HG02798 (cell line): ENCODE measurements around the gene HIPK2.
"Not testable (repeated sequence)": the region's sequence is repeated elsewhere in the genome, so short reads cannot be mapped to it uniquely, and the experiment has no call there.

ENCODE experiments used
- ATAC-seq: cut with Tn5 transposase; IDR thresholded peaks from one replicate; pipeline ENCODE4 v1.9.1; 2021; ENCODE audit warnings: mild to moderate bottlenecking; ENCODE audit not compliant: unreplicated experiment, poor library complexity

HIPK2 gene

GRCh38 chr7:139679731-139680594 is 97.8 kb downstream of the HIPK2 start:
- ATAC-seq = no peak

DNA sequence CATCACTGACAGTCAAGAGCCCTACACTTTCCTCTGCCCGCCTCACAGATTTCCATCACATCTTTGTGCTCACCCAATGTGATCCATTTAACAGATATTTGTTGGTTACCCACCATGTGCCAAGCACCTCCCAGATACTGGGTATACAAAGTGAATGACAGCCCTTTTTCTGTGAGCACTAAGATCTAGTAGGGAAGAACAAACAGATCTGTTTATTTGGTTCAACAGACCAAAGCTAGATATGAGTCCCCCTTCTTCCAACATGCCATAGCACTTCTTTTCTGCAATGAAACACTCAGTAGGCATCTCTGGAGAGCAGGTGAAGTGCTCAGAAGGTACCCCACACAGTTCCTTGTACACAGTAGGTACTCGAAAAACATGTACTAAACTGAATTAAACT is 101.4 kb downstream of the HIPK2 start:
- ATAC-seq = no peak

DNA sequence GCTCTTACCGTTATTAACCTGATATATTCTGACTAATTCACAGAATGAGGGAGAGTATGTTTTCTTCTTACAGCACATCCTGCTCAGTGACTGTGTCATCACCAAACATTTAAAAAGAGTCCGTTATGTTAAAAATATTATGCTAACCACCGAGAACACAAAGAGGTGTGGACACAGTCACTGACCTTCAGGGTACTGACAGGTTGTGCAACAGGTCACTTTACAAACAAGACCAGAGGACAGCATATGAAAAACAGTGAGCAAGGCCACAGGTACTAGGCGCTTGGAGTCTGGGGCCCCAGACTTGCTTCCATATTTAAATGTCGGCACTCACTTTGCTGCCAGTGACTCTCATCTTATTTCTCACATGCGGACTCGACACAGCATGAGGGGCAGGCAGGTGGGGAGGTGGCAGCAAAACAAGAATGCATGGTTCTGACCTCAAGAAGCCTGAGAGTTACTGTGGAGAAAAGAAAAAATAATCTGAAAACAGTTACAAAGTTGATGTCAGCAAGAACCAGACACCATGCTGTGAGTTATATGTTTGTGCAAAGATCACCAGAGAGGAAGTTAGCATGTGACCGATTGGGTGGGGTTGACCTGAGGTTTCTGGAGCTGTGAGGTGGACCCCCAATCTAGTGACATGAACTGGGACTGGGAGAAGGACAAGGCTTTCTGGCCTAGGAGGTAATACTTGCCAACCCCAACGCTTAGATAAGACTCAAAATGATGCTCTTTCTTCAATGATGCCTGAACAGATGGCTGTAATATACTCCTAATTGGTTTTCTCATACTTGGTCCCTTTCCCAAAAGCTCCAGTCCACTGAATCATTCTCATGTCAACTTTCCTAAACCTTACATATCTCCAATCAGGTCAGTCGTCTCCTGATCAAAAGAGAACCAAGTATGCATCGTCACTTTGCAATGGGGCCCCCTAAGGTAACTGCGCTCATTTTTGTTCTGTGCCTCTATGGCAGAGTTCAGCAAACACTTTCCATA is 102.4 kb downstream of the HIPK2 start:
- ATAC-seq = no peak

DNA sequence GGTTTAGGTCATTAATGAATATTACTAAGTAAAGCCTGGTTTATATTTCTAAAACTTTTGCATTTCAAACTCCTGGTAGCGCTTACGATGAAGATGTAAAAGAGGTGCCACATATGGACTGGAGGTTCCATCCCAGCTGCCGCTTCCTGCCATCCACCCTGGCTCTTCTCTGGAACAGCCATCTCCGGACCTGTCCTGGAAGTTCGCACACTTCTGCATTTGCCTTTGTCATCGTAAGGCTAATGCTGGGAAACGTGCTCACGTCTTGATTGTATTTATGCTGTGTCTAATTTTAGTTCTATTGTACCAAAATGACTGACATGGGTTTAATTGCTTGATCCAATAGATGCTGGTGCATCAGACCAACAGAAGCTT is 103.1 kb downstream of the HIPK2 start:
- no peak for ATAC-seq

GRCh38 chr7:139674341-139674740 is 103.5 kb downstream of the HIPK2 start:
- no peak for ATAC-seq

- no peak for ATAC-seq
Measured at GRCh38 chr7:139673762-139674161, 104.0 kb downstream of the HIPK2 start.

DNA sequence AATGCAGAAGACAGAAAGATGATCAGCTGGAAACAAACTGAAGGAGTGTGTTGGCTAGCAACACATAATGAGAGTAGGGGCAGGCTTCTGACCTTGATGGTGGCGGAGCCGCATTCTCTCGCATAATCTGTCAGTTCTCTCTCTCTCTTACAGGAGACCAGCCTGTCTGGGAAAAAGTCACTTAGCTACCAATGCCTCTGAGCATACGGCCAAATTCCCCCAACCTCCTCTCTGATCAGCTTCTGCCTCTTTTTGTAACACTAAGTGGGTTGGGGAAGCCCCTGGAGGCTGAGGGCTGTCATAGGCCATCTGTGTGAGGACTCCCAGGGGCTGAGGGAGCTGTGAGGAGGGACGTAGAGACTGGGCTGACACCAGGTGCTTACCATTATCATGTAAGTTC is 104.6 kb downstream of the HIPK2 start:
- peak; percentile 91 for ATAC-seq

- no peak for ATAC-seq
Measured at GRCh38 chr7:139671967-139672366, 105.8 kb downstream of the HIPK2 start.

DNA sequence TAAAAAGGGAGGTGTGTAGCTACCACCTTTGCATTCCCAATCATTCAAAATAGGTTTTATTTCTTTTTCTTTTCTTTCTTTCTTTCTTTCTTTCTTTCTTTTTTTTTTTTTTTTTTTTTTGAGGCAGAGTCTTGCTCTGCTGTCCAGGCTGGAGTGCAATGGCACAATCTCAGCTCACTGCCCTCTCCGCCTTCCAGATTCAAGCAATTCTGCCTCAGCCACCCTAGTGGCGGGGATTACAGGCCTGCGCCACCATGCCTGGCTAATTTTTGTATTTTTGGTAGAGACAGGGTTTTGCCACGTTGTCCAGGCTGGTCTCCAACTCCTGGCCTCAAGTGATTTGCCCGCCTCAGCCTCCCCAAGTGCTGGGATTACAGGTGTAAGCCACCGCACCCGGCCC is 107.1 kb downstream of the HIPK2 start:
- not testable (repeated sequence) for ATAC-seq

DNA sequence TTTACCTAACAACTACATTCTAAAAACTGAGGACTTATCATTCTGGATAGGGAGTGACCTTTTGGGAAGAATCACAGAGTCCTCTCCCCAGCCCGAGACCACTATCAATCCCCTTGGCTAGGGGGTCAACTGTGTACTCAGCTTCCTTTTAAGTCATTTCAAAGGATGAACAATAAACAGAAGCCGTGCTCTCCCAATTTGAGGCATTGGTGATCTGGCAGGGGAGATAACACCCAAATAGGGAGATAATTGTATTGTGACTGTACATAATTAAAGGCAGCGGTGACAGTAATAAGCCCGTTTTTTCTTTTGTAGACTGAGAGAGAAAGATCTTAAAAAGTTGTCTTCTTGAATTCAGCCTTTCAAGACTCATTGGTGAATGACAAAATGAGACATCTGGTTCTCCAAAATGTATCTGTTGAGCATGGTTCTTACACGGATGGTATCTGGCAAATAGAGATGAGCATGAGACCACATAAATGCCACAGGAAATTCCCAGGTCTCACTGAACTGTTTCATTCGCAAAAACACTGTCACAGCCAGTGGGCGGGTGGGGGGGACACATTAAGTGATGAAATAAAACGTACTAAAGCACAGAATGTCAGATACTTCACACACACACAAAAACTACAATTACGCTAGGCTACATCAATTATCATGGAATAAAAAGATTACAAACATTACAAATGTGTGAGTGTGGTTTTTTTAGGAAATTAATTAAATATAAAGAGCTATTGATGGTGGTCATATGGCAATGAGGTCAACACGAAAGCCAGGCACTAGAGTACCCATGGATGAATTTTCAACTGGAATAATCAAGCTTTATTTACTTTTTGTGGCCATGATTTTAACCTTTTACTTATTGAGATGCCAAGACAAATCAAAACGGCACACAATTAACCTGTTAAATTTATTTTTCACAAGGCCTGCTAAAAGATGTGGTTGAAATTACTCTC is 108.4 kb downstream of the HIPK2 start:
- no peak for ATAC-seq

DNA sequence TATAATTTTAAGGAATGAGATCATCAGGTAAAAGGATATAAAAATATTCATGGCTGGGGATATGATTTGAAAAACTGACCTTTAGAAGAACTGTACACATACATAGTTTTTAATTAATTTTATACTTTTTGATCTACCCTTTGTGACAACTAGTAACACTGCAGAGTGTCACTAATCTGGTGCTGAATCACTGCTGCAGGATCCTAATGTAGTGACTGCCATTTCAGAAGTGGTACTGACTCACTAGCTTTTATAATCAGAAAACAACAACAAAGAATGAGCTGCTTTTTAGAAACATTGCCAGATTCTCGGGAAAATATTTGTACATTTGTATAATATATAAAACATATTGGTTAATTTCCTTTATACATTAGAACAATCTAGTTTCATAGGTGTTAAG is 110.4 kb downstream of the HIPK2 start:
- ATAC-seq = no peak

DNA sequence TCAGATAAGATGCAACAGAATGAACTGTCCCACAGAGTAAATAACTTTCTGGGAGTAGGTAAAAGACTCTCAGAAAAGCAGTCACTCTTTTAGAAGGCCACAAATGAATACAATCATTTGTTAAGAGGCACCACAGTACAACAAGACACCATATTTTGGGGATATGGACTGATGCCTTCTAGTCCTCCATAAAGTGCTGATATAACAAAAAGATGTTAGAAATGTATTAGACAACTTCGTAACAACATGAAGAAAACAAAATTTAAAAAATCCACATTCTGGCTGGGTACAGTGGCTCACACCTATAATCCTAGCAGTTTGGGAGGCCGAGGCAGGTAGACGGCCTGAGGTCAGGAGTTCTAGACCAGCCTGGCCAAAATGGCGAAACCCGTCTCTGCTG is 111.3 kb downstream of the HIPK2 start:
- no peak for ATAC-seq

GRCh38 chr7:139664434-139664833 is 113.4 kb downstream of the HIPK2 start:
- no peak for ATAC-seq

DNA sequence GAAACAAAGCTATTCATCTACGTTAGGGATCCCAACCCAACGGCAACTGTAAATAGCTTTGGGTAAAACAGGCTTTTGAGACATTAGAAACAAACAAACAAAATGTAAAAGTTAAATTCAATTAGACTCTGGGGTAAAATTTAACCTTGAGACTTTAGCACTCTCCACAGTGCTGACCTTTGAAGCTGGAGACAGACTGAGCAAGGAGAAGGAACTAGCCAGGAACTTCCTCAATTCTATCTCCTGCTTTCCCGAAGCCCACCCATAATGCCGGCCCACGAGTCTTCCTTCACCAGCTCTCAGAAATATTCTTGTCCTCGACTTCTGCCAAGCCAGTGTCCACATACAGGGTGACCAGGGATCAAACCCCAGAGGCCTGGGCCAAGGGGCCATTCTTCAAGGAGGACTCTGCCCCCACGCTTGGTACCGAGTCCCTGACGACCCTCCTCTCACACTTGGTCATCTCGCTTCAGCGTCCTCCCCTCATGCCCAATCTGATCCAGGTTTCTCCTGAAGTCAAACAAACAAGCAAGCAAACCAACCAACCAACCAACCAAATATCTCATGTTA is 114.1 kb downstream of the HIPK2 start:
- no peak for ATAC-seq

GRCh38 chr7:139661903-139662302 is 115.9 kb downstream of the HIPK2 start:
- no peak for ATAC-seq

DNA sequence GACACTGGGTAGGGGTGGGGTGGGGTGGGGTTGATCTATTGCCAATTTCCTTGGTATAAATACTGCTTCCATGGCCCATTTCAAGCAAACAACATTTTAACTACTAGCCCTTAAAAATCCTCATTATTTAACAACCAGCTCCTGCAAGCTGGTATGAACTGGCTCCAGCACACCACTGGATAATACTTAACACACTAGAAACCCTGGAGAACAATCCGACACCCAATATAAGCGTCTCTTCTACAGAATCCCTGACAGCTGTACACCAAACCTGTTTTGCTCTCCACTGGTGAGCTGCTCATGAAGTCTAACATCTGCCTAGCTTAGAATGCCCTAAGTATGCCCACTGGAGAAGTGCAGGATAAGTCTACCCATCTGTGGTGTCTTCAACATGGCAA is 116.8 kb downstream of the HIPK2 start:
- ATAC-seq = no peak

DNA sequence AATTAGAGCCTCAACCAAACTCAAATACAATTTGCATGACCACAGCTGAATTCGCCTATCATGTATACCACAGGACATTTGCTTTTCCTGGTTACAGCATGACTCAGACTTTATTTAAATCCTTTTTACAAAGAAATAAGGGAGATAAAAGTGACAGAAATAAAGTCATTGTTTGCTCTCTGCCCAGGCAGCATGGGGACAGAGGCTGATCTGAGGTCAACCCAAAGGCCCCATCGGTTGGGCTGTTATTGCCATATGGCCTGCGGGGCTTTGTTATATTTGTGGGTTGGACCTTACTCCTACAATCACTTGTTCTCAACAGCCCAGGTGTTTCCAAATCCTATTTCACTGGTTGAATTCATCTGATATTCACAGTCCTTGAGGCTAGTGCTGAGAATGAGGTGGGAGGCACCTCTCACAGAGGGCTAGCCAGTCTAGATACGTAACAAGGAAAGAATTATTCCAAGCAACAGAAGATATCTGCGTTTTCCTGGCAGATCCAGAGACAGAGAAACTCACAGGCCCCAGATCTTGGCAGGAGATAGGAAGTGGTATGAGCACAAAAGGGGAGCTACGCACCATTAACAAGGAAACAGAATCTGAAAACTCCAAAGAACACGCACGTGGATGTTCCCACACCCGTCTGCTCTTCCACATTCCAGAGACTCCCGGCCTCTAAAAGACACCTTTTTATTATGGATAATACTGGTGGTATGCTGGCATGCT is 117.3 kb downstream of the HIPK2 start:
- no peak for ATAC-seq

DNA sequence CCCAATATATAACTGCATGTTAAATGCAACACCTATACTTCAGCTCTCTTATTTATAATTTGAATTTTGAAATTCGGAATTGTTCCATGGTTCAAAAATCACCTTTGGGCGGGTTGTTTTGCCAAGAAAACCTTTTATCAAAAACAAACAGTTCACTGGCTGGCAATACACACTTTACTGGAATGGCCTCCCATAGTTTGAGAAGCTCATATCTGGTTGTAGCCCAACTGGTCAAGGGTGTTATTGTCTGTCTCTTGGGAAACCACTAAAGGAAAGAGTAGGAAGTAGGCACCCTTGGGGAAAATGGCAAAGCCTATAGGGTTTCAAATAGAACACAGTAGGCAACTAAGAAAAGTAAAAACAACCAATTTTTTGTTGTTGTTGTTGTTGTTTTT is 117.9 kb downstream of the HIPK2 start:
- ATAC-seq = no peak
